ENCODE results near the gene SLC25A44. TPM values are rescaled to one million over a fixed set of nuclear protein-coding genes. Genes with fewer than 3 reads are reported as not detected.
A peak's percentile ranks its signal among the peaks of the same experiment; 100 is the strongest.

The SLC25A44 gene
- total RNA-seq, 3 donors from 2014 or later: 61.3 to 79.7 (median 73.0) TPM

- no peaks in the 10 kb centered on the region for H3K27me3 Mint-ChIP-seq (ENCODE audit: low read depth)
- no peak for ATAC-seq
- DNase-seq: no peak
- H3K9me3 Mint-ChIP-seq: no peaks in the 10 kb centered on the region
- peaks cover 31% of the 10 kb centered on the region for H3K36me3 Mint-ChIP-seq (ENCODE audit: insufficient read depth)
- H3K4me1 Mint-ChIP-seq (ENCODE audit: low read depth): peaks cover 10% of the 10 kb centered on the region
- H3K4me3 Mint-ChIP-seq: no peak overlapping the region
Measured at GRCh38 chr1:156229809-156230472, 36.0 kb downstream of the SLC25A44 start.

GRCh38 chr1:156230473-156230837 lies 36.6 kb downstream of the SLC25A44 start:
- Mint-ChIP-seq H3K9me3 (no peaks in the 10 kb centered on the region), H3K27me3 (ENCODE audit: low read depth) (no peaks in the 10 kb centered on the region), H3K4me1 (ENCODE audit: low read depth) (peaks cover 8% of the 10 kb centered on the region), H3K36me3 (ENCODE audit: insufficient read depth) (peaks cover 29% of the 10 kb centered on the region), H3K4me3 (no peak overlapping the region)
- ATAC-seq: no peak
- no peak for DNase-seq

DNA sequence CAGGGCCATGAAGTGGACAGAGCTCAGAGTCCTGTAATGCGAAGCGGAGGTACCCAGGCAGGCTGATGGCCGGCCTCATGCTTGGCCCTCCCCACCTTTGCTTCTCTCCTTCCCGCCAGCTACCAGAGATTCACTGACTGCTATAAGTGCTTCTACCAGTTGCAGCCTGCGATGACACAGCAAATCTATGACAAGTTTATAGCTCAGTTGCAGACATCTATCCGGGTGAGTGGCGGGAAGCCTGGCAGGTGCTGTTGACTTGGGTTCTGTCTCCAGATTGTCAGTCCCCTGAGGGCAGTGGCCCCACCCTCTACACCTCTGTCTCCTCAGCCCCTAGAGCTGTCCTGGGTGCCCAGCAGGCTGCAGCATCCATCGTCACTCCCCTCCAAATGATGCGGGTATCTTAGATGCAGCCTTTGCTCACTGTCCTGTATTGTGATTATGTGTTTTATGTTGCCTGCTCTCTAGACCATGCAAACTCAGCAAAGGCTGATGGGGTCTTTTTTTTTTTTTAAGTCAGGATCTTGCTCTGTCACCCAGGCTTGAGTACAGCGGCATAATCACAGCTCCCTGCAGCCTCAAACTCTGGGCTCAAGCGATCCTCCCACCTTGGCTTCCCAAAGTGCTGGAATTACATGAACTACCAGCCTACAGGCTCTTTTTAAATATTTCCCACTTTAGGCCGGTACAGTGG lies 38.4 kb downstream of the SLC25A44 start:
- H3K4me3 Mint-ChIP-seq: no peak overlapping the region
- peaks cover 31% of the 10 kb centered on the region for H3K36me3 Mint-ChIP-seq (ENCODE audit: insufficient read depth)

GRCh38 chr1:156233426-156234127 lies 39.7 kb downstream of the SLC25A44 start:
- Mint-ChIP-seq H3K36me3 (ENCODE audit: insufficient read depth) (peaks cover 29% of the 10 kb centered on the region), H3K4me3 (no peak overlapping the region), H3K4me1 (ENCODE audit: low read depth) (no peaks in the 10 kb centered on the region), H3K9me3 (no peaks in the 10 kb centered on the region), H3K27me3 (ENCODE audit: low read depth) (no peaks in the 10 kb centered on the region)
- no peak for DNase-seq
- no peak for ATAC-seq

More for the DNA sequence above, 38.4 kb downstream of the SLC25A44 start:
- no peak for ATAC-seq
- Mint-ChIP-seq H3K4me1 (ENCODE audit: low read depth) (no peaks in the 10 kb centered on the region), H3K27me3 (ENCODE audit: low read depth) (no peaks in the 10 kb centered on the region), H3K9me3 (no peaks in the 10 kb centered on the region)
- DNase-seq: no peak

DNA sequence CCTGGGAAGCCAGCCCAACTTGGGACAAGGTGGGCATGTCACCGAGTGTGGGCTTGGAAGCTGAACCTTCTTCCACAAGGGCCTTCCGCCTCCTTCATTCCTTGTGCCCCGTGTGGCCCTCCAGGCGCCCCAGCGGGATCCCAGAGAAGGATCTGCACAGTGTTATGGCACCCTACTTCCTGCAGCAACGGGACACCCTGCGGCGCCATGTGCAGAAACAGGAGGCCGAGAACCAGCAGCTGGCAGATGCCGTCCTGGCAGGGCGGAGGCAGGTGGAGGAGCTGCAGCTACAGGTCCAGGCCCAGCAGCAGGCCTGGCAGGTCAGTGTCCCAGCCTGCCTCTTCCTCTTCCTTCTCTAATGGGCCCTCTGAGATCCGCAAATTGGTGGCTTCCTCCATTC lies 42.3 kb downstream of the SLC25A44 start:
- H3K4me3 Mint-ChIP-seq: no peak overlapping the region
- ATAC-seq (no peak), DNase-seq (no peak)
- H3K9me3 Mint-ChIP-seq: no peaks in the 10 kb centered on the region
- H3K27me3 Mint-ChIP-seq (ENCODE audit: low read depth): no peaks in the 10 kb centered on the region
- H3K36me3 Mint-ChIP-seq (ENCODE audit: insufficient read depth): peaks cover 26% of the 10 kb centered on the region
- no peaks in the 10 kb centered on the region for H3K4me1 Mint-ChIP-seq (ENCODE audit: low read depth)

GRCh38 chr1:156238248-156238647 lies 44.3 kb downstream of the SLC25A44 start:
- ATAC-seq (no peak), DNase-seq (no peak)
- no peak overlapping the region for H3K4me3 Mint-ChIP-seq
- peaks cover 26% of the 10 kb centered on the region for H3K36me3 Mint-ChIP-seq (ENCODE audit: insufficient read depth)
- H3K27me3 Mint-ChIP-seq (ENCODE audit: low read depth): no peaks in the 10 kb centered on the region
- H3K4me1 Mint-ChIP-seq (ENCODE audit: low read depth): no peaks in the 10 kb centered on the region
- H3K9me3 Mint-ChIP-seq: no peaks in the 10 kb centered on the region

- DNase-seq (no peak), ATAC-seq (no peak)
- Mint-ChIP-seq H3K27me3 (ENCODE audit: low read depth) (no peaks in the 10 kb centered on the region), H3K4me3 (no peak overlapping the region), H3K36me3 (ENCODE audit: insufficient read depth) (peaks cover 16% of the 10 kb centered on the region), H3K4me1 (ENCODE audit: low read depth) (peaks cover 15% of the 10 kb centered on the region), H3K9me3 (no peaks in the 10 kb centered on the region)
Measured at GRCh38 chr1:156241311-156241811, 47.5 kb downstream of the SLC25A44 start.

GRCh38 chr1:156241926-156242325 lies 48.0 kb downstream of the SLC25A44 start, which contains the start of gene BGLAP:
TSS of gene BGLAP (plus strand) at chr1:156242184. CDS start at chr1:156242232, 48 bp downstream.
- Mint-ChIP-seq H3K9me3 (no peaks in the 10 kb centered on the region), H3K36me3 (ENCODE audit: insufficient read depth) (peaks cover 13% of the 10 kb centered on the region), H3K4me1 (ENCODE audit: low read depth) (peaks cover 15% of the 10 kb centered on the region), H3K4me3 (no peak within 1 kb of the TSS), H3K27me3 (ENCODE audit: low read depth) (no peaks in the 10 kb centered on the region)
- ATAC-seq (no peak), DNase-seq (no peak)

DNA sequence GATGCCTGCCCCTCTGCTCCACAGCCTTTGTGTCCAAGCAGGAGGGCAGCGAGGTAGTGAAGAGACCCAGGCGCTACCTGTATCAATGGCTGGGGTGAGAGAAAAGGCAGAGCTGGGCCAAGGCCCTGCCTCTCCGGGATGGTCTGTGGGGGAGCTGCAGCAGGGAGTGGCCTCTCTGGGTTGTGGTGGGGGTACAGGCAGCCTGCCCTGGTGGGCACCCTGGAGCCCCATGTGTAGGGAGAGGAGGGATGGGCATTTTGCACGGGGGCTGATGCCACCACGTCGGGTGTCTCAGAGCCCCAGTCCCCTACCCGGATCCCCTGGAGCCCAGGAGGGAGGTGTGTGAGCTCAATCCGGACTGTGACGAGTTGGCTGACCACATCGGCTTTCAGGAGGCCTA lies 48.8 kb downstream of the SLC25A44 start:
- no peak for ATAC-seq
- no peak for DNase-seq
- Mint-ChIP-seq H3K27me3 (ENCODE audit: low read depth) (no peaks in the 10 kb centered on the region), H3K9me3 (no peaks in the 10 kb centered on the region), H3K36me3 (ENCODE audit: insufficient read depth) (peaks cover 10% of the 10 kb centered on the region), H3K4me3 (no peak overlapping the region), H3K4me1 (ENCODE audit: low read depth) (peaks cover 15% of the 10 kb centered on the region)

DNA sequence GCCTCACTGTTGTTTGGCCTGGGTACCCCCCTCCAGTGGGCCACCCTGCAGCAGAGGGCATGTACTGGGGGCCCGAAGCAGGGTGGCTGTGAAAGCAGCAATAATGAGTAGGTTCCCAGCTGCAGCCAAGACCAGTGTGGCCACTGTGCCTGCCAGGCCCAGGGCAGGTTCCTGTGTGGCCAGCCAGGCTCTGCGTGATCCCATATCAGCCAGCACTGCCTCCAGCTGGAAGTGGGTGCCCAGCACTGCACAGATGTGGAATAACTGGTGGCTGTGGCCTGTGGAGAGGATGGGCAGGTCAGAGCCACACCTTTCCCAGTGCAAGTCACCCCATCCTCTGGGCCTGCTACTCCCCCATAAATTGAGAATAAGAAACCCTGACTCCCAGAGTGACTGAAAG lies 50.2 kb downstream of the SLC25A44 start:
- peaks cover 15% of the 10 kb centered on the region for H3K4me1 Mint-ChIP-seq (ENCODE audit: low read depth)
- peaks cover 4% of the 10 kb centered on the region for H3K36me3 Mint-ChIP-seq (ENCODE audit: insufficient read depth)
- no peaks in the 10 kb centered on the region for H3K27me3 Mint-ChIP-seq (ENCODE audit: low read depth)
- no peak overlapping the region for H3K4me3 Mint-ChIP-seq
- DNase-seq (no peak), ATAC-seq (no peak)
- H3K9me3 Mint-ChIP-seq: no peaks in the 10 kb centered on the region

DNA sequence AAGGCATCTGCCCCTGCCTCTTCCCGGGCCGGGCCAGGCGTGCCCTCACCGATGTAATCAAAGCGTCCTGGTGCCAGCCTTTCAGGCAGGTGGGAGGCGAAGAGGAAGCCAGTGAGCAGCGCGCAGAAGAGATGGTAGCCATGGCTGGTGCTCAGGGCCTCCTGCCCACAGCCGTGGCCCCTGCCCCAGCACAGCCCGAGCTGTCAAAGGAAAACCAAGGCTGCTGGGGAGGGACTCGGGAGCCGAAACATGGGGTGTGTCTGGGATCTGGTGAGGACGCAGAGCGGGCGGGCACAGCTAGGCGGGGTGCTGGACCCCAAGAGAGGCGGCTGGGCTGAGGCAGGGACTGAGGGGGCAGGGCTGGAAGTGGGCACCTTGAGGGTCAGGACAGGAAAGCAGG lies 50.8 kb downstream of the SLC25A44 start:
- DNase-seq (no peak), ATAC-seq (no peak)
- Mint-ChIP-seq H3K4me3 (peak overlapping the region; percentile 26), H3K36me3 (ENCODE audit: insufficient read depth) (peaks cover 3% of the 10 kb centered on the region), H3K27me3 (ENCODE audit: low read depth) (no peaks in the 10 kb centered on the region), H3K4me1 (ENCODE audit: low read depth) (peaks cover 15% of the 10 kb centered on the region), H3K9me3 (no peaks in the 10 kb centered on the region)

DNA sequence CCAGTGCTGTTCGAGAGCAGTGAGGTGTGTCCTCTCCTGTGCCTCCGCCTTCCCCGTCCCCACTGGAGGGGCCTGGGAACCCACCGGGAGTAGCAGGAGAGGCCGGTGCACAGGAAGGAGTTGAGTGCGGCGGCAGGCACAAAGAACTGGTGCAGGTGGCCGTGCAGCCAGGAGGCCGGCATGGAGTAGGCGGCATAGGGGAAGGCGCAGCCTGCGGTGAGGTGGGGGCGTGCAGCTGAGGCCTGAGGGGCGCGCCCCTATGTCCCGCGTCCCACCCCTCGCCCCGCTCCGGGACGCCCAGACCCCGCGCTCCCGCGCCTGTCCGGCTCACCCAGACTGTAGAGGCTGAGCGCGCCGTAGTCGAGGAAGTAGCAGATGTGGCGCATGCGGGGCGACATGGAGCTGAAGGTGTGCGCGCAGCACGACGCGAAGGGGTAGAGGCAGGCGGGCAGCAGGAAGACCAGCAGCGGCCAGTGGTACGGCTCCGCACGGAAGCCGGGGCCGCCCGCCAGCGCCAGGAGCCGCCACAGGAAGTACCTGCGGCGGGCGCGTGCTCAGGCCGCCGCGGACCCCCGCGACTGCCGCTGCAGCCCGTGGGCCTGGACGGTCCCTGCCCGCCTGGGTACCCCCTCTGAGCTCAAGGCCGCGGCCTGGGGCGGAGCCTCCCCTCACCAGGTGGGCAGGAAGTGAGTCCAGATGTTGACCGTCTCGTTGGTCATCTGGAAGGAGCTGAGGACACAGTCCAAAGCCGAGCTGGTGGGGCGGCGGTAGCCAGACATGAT lies 51.7 kb downstream of the SLC25A44 start:
- H3K9me3 Mint-ChIP-seq: no peaks in the 10 kb centered on the region
- H3K4me1 Mint-ChIP-seq (ENCODE audit: low read depth): peaks cover 15% of the 10 kb centered on the region
- H3K27me3 Mint-ChIP-seq (ENCODE audit: low read depth): no peaks in the 10 kb centered on the region
- ATAC-seq: peak; percentile 66 to 67
- peak overlapping the region; percentile 73 for H3K4me3 Mint-ChIP-seq
- no peak for DNase-seq
- no peaks in the 10 kb centered on the region for H3K36me3 Mint-ChIP-seq (ENCODE audit: insufficient read depth)

DNA sequence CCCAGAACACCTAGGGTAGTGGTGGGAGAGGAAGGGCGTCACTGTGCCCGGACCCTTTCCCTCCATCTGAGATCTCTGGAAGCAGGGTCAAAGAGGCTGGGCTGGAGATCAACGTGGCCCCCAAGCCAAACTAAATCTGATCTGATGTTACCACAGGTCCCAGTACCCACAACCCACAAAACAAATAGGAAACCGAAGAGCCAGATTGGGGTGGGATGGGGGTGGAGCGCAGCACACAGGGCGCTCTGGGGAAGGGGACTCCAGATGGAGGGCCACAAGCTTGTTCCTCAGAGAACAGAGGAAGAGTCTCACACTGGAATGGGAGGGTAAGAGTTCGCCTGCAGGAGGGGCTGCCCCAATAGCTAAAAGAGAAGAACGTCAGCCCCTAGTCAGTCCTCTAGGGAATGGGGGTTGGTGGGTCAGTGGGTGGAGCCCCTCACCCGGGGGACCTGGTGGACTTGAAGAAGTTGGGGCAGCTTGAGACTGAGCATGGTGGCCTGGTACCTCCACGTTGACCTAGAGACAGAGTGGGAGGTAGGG lies 52.4 kb downstream of the SLC25A44 start:
- Mint-ChIP-seq H3K36me3 (ENCODE audit: insufficient read depth) (no peaks in the 10 kb centered on the region), H3K4me3 (peak overlapping the region; percentile 11), H3K27me3 (ENCODE audit: low read depth) (no peaks in the 10 kb centered on the region), H3K9me3 (no peaks in the 10 kb centered on the region), H3K4me1 (ENCODE audit: low read depth) (peaks cover 15% of the 10 kb centered on the region)
- DNase-seq: no peak
- ATAC-seq: no peak

Data from activated T-cell treated with anti-CD3 and anti-CD28 coated beads, Interleukin-2, amount 50 U/mL, for 4 hours (primary cell).